ENCODE measurements around the gene MAP4K3.

Gene MAP4K3

GRCh38 chr2:39269941-39270340 lies 167.1 kb downstream of the MAP4K3 start:
- DNase-seq (ENCODE audit: low read depth) = no peak
- no peak overlapping the region for H3K4me3 ChIP-seq (ENCODE audit: low read depth, low read length)
- no peak for TF ChIP-seq CTCF (IDR thresholded peaks at IDR 0.05; ENCODE audit: low read depth, low read length)
- TF ChIP-seq MYC (IDR thresholded peaks at IDR 0.05; ENCODE audit: low read depth, low read length) = no peak
- TF ChIP-seq POLR2A (IDR thresholded peaks at IDR 0.05; ENCODE audit: extremely low read depth, insufficient read length) = no peak
- no peak for TF ChIP-seq MAX (IDR thresholded peaks at IDR 0.05; ENCODE audit: low read depth, low read length)

GRCh38 chr2:39266916-39267434 lies 170.1 kb downstream of the MAP4K3 start:
- TF ChIP-seq MYC (IDR thresholded peaks at IDR 0.05; ENCODE audit: low read depth, low read length) (no peak), CTCF (IDR thresholded peaks at IDR 0.05; ENCODE audit: low read depth, low read length) (no peak), MAX (IDR thresholded peaks at IDR 0.05; ENCODE audit: low read depth, low read length) (no peak), POLR2A (IDR thresholded peaks at IDR 0.05; ENCODE audit: extremely low read depth, insufficient read length) (no peak)
- DNase-seq (ENCODE audit: low read depth) = no peak

GRCh38 chr2:39266139-39266805 lies 170.8 kb downstream of the MAP4K3 start:
- H3K4me3 ChIP-seq (ENCODE audit: low read depth, low read length) = no peak overlapping the region
- no peak for TF ChIP-seq MAX (IDR thresholded peaks at IDR 0.05; ENCODE audit: low read depth, low read length)
- TF ChIP-seq CTCF (IDR thresholded peaks at IDR 0.05; ENCODE audit: low read depth, low read length) = no peak
- no peak for TF ChIP-seq POLR2A (IDR thresholded peaks at IDR 0.05; ENCODE audit: extremely low read depth, insufficient read length)
- TF ChIP-seq MYC (IDR thresholded peaks at IDR 0.05; ENCODE audit: low read depth, low read length) = no peak
- peak; percentile 14 for DNase-seq (ENCODE audit: low read depth)

More at GRCh38 chr2:39266916-39267434, 170.1 kb downstream of the MAP4K3 start:
- no peak overlapping the region for H3K4me3 ChIP-seq (ENCODE audit: low read depth, low read length)

- no peak overlapping the region for H3K4me3 ChIP-seq (ENCODE audit: low read depth, low read length)
- DNase-seq (ENCODE audit: low read depth) = no peak
- no peak for TF ChIP-seq POLR2A (IDR thresholded peaks at IDR 0.05; ENCODE audit: extremely low read depth, insufficient read length)
- no peak for TF ChIP-seq MAX (IDR thresholded peaks at IDR 0.05; ENCODE audit: low read depth, low read length)
- TF ChIP-seq MYC (IDR thresholded peaks at IDR 0.05; ENCODE audit: low read depth, low read length) = no peak
- no peak for TF ChIP-seq CTCF (IDR thresholded peaks at IDR 0.05; ENCODE audit: low read depth, low read length)
Observed at GRCh38 chr2:39265315-39265714, 171.8 kb downstream of the MAP4K3 start.

- TF ChIP-seq CTCF (IDR thresholded peaks at IDR 0.05; ENCODE audit: low read depth, low read length) (no peak), MAX (IDR thresholded peaks at IDR 0.05; ENCODE audit: low read depth, low read length) (no peak), MYC (IDR thresholded peaks at IDR 0.05; ENCODE audit: low read depth, low read length) (no peak), POLR2A (IDR thresholded peaks at IDR 0.05; ENCODE audit: extremely low read depth, insufficient read length) (no peak)
- no peak overlapping the region for H3K4me3 ChIP-seq (ENCODE audit: low read depth, low read length)
- DNase-seq (ENCODE audit: low read depth) = peak; percentile 23
Observed at GRCh38 chr2:39264733-39265132, 172.4 kb downstream of the MAP4K3 start.
